ENCODE measurements around the gene CNTNAP2.
"Not testable (repeated sequence)": the region's sequence is repeated elsewhere in the genome, so short reads cannot be mapped to it uniquely, and the experiment has no call there.

CNTNAP2 gene

DNA sequence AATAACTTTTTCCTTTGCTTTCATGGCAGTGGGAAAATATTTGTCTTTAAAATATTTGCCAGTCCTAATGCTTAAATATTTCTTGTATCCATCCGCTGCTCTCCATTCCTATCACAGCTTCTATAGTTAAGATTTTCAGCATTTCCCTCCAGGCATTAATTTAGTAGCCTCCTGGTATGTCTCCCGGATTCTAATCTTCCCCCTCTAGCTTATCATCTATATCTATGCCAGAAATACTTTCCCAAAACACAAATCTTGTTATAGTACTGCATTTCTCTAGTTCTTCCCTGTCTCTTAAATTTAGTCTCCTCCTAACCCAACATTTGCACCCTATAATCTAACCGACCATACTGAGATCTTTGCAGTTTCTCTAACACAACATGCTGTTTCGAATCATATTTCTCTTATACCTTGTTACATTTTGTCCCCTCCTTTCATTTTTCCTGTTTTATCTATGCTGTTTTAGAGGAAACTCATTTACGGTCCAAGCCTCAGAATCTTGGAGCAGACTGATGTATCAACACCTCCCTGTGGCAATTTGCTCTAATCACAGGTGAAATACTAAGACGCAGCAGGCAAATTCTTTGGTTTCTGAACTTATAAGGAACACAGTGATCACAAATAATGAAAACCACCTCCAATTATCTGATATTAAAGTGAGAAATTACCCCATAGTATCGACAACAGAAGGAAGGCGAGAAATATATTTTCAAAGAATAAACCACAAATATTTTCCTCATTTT is 10.3 kb downstream of the CNTNAP2 start:
- Mint-ChIP-seq H3K27ac (no peak overlapping the region), H3K27me3 (no peaks in the 10 kb centered on the region), H3K4me3 (no peak overlapping the region), H3K36me3 (no peaks in the 10 kb centered on the region), H3K4me1 (ENCODE audit: low read depth) (no peaks in the 10 kb centered on the region), H3K9me3 (ENCODE audit: low read depth) (peaks cover 6% of the 10 kb centered on the region)

DNA sequence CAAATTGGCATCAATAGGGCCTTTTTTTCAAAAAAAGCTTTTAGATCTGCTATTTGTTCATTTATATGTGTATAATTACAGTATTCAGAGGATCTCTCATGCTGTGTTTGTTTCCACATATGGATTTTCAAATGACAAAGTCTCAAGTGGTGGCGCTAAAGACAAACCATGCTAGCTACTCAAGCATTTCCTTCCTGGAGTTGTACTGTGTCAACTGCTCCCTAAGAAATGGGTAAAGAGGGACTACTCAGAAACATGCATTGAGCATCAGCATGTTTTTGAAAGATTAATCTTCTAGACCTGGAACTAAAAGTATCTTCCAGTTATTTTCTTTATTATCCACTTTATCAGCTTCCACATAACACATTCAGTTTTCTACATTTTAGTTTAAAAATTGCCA is 12.7 kb downstream of the CNTNAP2 start:
- H3K9me3 Mint-ChIP-seq (ENCODE audit: low read depth), result peaks cover 8% of the 10 kb centered on the region
- no peak overlapping the region for H3K27ac Mint-ChIP-seq
- H3K36me3 Mint-ChIP-seq, result no peaks in the 10 kb centered on the region
- H3K4me3 Mint-ChIP-seq, result no peak overlapping the region
- no peaks in the 10 kb centered on the region for H3K27me3 Mint-ChIP-seq
- H3K4me1 Mint-ChIP-seq (ENCODE audit: low read depth), result no peaks in the 10 kb centered on the region

DNA sequence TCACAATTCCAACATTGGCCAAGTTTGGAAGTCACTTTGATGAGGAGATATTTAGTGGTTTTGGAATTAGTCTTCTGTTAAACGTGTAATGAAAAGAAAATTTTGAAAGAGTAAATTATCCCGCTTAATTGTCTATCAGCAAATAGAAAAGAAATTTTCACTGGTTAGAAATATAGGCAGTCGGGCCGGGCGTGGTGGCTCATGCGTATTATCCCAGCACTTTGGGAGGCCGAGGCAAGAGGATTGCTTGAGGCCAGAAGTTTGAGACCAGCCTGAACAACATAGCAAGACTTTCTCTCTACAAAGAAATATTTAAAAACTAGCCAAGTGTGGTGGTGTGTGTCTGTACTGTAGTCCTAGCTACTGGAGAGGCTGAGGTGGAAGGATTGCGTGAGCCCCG is 13.4 kb downstream of the CNTNAP2 start:
- Mint-ChIP-seq H3K4me3 (no peak overlapping the region), H3K27ac (no peak overlapping the region), H3K9me3 (ENCODE audit: low read depth) (peaks cover 8% of the 10 kb centered on the region), H3K4me1 (ENCODE audit: low read depth) (no peaks in the 10 kb centered on the region), H3K27me3 (no peaks in the 10 kb centered on the region), H3K36me3 (no peaks in the 10 kb centered on the region)

DNA sequence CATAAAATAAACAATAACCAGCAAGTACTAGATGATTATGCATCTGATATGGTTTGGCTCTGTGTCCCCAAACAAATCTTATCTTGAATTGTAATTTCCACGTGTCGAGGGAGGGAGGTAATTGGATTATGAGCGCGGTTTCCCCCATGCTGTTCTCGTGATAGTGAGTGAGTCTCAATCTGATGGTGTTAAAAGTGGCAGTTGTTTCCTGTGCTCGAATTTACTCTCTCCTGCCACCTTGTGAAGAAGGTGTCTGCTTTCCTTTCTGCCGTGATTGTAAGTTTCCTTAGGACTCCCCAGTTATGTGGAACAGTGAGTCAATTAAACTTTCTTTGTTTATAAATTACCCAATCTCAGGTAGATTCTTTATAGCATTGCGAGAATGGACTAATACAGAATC is 15.1 kb downstream of the CNTNAP2 start:
- no peaks in the 10 kb centered on the region for H3K4me1 Mint-ChIP-seq (ENCODE audit: low read depth)
- peaks cover 8% of the 10 kb centered on the region for H3K9me3 Mint-ChIP-seq (ENCODE audit: low read depth)
- no peaks in the 10 kb centered on the region for H3K27me3 Mint-ChIP-seq
- no peak overlapping the region for H3K4me3 Mint-ChIP-seq
- H3K36me3 Mint-ChIP-seq, result no peaks in the 10 kb centered on the region
- H3K27ac Mint-ChIP-seq, result no peak overlapping the region

DNA sequence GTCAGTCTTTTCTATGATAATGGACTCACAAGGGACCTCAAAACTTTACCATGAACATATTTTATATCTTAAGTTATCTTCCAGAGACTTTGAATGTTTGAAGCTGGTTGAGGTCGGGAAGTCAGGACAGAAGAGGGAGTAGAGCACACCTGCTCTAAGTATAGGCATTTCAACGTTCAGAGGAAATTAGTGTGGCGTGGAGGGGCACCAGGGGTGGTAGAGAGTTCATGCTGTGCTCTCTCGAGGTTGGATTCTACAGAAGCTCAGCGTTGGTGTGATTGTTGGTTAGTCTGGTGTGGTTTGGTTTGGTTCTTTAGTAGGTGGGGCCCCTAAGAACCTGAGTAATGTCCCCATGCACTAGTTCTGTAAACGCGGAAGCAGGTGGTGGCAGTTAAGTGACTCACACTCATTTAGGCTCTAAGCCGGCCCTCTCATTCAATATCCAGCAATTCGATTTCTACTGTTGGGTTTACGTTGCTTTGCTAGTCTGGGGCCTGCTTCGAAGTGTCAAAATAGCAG is 19.8 kb downstream of the CNTNAP2 start:
- Mint-ChIP-seq H3K4me3 (no peak overlapping the region), H3K27me3 (no peaks in the 10 kb centered on the region), H3K4me1 (ENCODE audit: low read depth) (no peaks in the 10 kb centered on the region), H3K36me3 (no peaks in the 10 kb centered on the region), H3K27ac (no peak overlapping the region), H3K9me3 (ENCODE audit: low read depth) (peaks cover 7% of the 10 kb centered on the region)

DNA sequence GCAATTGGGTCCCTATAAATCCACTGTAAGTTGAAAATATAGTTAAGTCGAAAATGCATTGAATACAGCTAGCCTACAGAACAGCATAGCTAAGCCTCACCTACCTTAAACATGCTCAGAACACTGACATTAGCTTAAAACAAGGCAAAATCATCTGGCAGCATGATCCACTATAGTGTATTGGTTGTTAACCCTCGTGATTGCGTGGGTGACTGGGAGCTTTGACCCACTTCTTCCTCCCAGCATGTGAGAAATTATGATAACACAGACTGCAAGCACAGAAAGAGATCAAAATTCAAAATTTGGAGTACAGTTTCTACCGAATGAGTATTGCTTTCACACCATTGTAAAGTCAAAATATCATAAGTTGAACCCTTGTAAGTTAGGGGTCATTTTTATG is 22.3 kb downstream of the CNTNAP2 start:
- H3K4me1 Mint-ChIP-seq (ENCODE audit: low read depth), result no peaks in the 10 kb centered on the region
- no peak overlapping the region for H3K27ac Mint-ChIP-seq
- H3K9me3 Mint-ChIP-seq (ENCODE audit: low read depth), result no peaks in the 10 kb centered on the region
- no peaks in the 10 kb centered on the region for H3K36me3 Mint-ChIP-seq
- no peak overlapping the region for H3K4me3 Mint-ChIP-seq
- no peaks in the 10 kb centered on the region for H3K27me3 Mint-ChIP-seq

DNA sequence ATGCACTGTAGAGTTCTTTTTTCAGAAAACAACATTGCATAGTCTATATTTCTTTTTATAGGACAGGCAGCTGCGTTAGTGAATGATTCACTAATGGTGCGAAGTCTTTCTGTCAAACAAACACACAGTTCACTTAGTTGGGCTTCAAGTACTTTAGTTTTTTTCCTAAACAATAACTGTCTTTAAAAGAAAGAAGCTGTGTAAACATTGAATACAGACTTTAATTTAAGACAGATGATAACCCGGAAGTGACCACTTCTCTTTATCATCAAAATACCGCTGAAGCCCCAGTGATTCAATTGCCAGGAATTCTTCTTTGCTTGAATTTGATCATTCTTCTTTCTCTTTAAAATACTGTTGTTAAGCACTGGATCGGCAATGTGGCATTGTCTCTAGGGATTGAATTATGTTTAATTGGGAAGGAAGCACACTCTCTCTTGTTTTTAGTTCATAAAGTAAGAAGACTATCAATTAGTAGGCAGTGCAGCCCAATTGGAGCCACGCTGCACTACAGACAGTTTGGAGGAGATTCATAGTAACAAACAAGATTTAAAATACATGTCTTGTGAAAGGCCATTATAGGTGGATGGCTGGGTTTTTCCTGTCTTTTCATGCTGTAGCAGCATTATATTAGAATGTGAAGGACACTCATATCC is 30.4 kb downstream of the CNTNAP2 start:
- no peak overlapping the region for H3K4me3 Mint-ChIP-seq
- no peaks in the 10 kb centered on the region for H3K27me3 Mint-ChIP-seq
- H3K4me1 Mint-ChIP-seq (ENCODE audit: low read depth), result no peaks in the 10 kb centered on the region
- no peak overlapping the region for H3K27ac Mint-ChIP-seq
- H3K9me3 Mint-ChIP-seq (ENCODE audit: low read depth), result peaks cover 3% of the 10 kb centered on the region
- H3K36me3 Mint-ChIP-seq, result no peaks in the 10 kb centered on the region

DNA sequence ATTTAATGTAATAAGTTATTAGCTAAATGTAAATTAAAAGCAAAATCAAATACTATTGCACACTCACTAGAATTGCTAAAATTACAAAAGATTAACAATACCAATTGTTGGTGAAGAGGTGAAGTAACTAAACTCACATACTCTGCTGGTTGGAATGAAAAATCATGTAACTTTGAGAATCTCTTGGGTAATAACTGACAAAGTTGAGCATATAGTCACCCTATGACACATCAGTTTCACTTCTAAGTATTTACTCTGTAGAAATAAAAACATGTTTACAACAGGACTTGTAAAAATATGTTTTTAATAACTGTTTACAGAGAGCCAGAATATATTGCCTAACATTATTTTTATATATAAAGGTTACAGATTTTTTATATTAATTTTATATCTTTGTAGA is 33.6 kb downstream of the CNTNAP2 start:
- Mint-ChIP-seq H3K27ac (no peak overlapping the region), H3K36me3 (no peaks in the 10 kb centered on the region), H3K4me1 (ENCODE audit: low read depth) (no peaks in the 10 kb centered on the region), H3K9me3 (ENCODE audit: low read depth) (peaks cover 3% of the 10 kb centered on the region), H3K4me3 (no peak overlapping the region), H3K27me3 (no peaks in the 10 kb centered on the region)

DNA sequence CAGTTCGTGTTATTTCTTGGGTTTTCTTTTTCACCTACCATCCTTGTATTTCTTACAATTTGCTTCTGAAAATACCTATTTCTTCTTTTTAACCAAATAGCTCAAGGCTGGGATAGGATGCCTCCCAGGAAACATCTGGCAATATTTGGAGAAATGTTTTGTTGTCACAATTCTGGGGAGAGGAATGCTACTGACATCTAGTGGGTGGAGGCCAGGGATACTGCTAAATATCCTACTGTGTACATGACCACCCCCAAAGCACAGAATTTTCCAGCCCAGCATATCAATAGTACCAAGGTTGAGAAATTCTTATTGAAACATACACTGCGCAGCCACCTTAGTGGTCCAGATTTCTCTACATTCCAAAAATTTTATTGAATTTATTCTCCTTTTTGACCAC is 55.5 kb downstream of the CNTNAP2 start:
- peaks cover 6% of the 10 kb centered on the region for H3K9me3 Mint-ChIP-seq (ENCODE audit: low read depth)
- H3K27ac Mint-ChIP-seq, result no peak overlapping the region
- no peaks in the 10 kb centered on the region for H3K36me3 Mint-ChIP-seq
- H3K4me1 Mint-ChIP-seq (ENCODE audit: low read depth), result no peaks in the 10 kb centered on the region
- no peaks in the 10 kb centered on the region for H3K27me3 Mint-ChIP-seq
- H3K4me3 Mint-ChIP-seq, result no peak overlapping the region

DNA sequence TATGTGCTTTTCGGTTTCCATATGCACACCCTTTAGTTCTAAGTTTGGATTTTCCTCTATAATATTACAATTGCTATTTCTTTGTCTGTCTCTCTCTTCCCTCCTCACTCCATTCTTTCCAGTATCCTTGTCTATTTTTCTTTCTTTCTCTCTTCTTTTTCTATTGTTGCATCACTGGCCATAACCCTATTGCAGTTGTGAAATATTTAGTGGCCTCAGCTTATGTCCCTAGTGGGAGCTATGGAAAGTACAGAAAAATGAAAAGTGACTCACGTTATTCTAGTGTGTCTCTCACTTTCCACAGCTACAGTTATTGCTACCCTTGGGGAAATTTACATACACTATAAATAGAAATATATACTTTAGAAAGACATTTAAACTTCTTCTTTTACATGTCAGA is 59.1 kb downstream of the CNTNAP2 start:
- no peaks in the 10 kb centered on the region for H3K4me1 Mint-ChIP-seq (ENCODE audit: low read depth)
- H3K9me3 Mint-ChIP-seq (ENCODE audit: low read depth), result peaks cover 6% of the 10 kb centered on the region
- no peak overlapping the region for H3K27ac Mint-ChIP-seq
- H3K36me3 Mint-ChIP-seq, result no peaks in the 10 kb centered on the region
- no peaks in the 10 kb centered on the region for H3K27me3 Mint-ChIP-seq
- no peak overlapping the region for H3K4me3 Mint-ChIP-seq

DNA sequence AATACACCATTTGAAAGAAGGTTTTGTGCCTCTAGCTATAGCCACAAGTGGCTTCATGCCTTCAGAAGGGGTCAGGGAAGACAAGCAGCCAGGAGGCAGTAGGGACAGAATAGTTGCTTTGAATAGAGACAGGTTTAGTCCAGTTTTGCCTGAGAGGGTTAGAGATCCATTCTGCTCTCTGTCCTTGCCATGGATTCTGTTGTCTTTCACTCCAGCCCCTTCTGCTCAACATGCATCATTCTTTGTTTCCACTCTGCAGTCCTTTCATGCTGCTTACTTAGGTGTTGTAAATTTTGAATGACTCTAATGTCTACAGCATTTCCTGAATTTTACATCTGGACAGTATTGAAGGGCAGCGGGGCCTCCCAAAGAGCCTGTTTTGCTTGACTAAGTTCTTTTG is 60.3 kb downstream of the CNTNAP2 start:
- peaks cover 6% of the 10 kb centered on the region for H3K9me3 Mint-ChIP-seq (ENCODE audit: low read depth)

DNA sequence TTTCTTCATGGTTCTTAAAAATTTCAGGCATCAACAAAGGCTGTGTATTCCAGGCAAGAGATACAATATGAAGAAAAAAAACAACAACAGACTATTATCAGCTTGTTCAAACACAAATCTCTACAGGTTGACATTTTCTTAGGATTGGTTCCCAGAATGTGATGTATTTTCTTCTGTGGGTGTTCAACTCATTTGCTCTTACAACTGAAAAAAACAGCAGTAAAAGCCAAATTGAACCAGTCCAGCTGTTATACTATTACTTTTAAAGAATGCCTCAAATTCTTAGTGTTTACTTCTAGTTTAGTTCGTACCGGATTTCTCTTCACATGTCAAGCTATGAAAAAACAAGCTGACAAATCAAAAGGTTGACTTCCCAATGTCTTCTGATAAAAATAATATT is 60.7 kb downstream of the CNTNAP2 start:
- Mint-ChIP-seq H3K27me3 (no peaks in the 10 kb centered on the region), H3K27ac (no peak overlapping the region), H3K4me1 (ENCODE audit: low read depth) (no peaks in the 10 kb centered on the region), H3K36me3 (no peaks in the 10 kb centered on the region), H3K9me3 (ENCODE audit: low read depth) (peaks cover 6% of the 10 kb centered on the region), H3K4me3 (no peak overlapping the region)

More for the DNA sequence above, 60.3 kb downstream of the CNTNAP2 start:
- Mint-ChIP-seq H3K27ac (no peak overlapping the region), H3K4me1 (ENCODE audit: low read depth) (no peaks in the 10 kb centered on the region), H3K4me3 (no peak overlapping the region), H3K36me3 (no peaks in the 10 kb centered on the region), H3K27me3 (no peaks in the 10 kb centered on the region)

DNA sequence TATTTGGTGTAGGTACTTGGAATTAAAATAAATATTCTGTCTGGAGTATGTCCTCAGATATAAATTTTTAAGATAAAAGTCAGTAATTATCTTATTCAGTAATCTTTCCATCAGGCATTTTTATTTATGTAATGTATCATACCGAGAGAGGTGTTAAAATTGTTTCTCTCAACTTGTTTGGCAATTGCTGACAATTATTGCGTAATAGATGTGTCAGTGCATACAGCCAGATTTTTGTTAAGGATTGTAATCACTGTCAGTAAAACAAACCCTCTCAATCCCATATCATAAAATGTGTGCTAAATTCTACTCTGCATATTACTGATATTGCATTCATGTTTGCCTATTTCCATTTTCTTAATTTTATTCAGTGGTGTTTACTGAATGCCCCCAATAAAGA is 69.2 kb downstream of the CNTNAP2 start:
- no peak overlapping the region for H3K27ac Mint-ChIP-seq
- no peaks in the 10 kb centered on the region for H3K9me3 Mint-ChIP-seq (ENCODE audit: low read depth)
- no peaks in the 10 kb centered on the region for H3K36me3 Mint-ChIP-seq
- no peak overlapping the region for H3K4me3 Mint-ChIP-seq
- no peaks in the 10 kb centered on the region for H3K27me3 Mint-ChIP-seq
- no peaks in the 10 kb centered on the region for H3K4me1 Mint-ChIP-seq (ENCODE audit: low read depth)

DNA sequence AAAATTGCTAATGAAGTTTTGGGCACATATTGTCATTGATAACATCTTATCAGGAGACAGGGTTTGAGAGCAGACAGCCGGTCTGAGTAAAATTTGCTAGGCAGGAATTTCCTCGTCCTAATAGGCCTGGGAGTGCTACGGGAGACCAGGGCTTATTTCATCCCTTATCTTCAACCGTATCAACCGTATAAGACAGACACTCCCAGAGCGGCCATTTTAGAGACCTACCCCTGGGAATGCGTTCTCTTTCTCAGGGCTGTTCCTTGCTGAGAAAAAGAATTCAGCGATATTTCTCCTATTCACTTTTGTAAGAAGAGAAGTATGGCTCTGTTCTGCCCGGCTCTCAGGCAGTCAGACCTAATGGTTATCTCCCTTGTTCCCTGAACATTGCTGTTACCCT is 74.8 kb downstream of the CNTNAP2 start:
- not testable (repeated sequence) for H3K4me1 Mint-ChIP-seq (ENCODE audit: low read depth); H3K4me3 Mint-ChIP-seq; H3K36me3 Mint-ChIP-seq; H3K27ac Mint-ChIP-seq; H3K9me3 Mint-ChIP-seq (ENCODE audit: low read depth); H3K27me3 Mint-ChIP-seq

DNA sequence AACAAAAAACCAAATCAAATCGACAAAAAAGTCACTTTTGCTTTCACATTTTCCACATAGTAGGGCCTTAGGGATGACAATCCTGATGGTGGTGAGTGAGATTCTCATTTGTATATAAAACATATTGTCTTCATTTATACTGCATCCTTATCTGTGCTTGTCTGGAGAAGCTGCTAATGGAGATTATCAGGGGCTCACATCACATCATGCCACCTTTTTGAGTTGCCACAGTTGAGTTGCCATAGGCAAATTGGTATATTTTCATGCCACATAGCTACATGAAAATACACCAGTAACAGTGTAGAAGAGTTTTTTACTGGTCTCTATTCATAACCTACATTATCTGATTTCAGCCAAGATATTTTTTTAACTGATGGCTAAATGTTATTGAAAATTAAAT is 85.3 kb downstream of the CNTNAP2 start:
- Mint-ChIP-seq H3K4me1 (ENCODE audit: low read depth) (no peaks in the 10 kb centered on the region), H3K27me3 (no peaks in the 10 kb centered on the region), H3K36me3 (no peaks in the 10 kb centered on the region), H3K27ac (no peak overlapping the region), H3K9me3 (ENCODE audit: low read depth) (peaks cover 5% of the 10 kb centered on the region), H3K4me3 (no peak overlapping the region)

DNA sequence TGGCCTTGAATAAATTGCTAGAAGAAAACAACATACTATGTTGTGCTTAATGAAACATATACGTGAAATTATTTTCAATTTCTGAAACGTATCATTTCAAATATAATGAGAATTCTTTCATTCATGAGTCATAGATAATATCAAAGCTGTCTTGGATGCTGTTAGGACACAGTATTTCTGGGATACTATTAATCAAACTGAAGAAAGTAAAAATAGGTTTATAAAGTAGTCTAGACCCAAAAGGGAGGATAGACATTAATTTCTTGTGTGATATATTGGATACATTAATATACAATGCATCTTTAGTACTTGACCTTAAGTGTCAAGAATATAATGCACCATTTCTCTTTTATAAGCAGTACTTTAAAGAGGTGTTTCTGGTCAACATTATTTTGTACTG is 89.7 kb downstream of the CNTNAP2 start:
- Mint-ChIP-seq H3K27me3 (no peaks in the 10 kb centered on the region), H3K27ac (no peak overlapping the region), H3K4me3 (no peak overlapping the region), H3K4me1 (ENCODE audit: low read depth) (no peaks in the 10 kb centered on the region), H3K9me3 (ENCODE audit: low read depth) (peaks cover 5% of the 10 kb centered on the region), H3K36me3 (no peaks in the 10 kb centered on the region)

Data from activated naive CD8-positive, alpha-beta T cell (primary cell).